GM12878 (cell line): ENCODE results near the gene ARHGAP26. TPM values are rescaled to one million over a fixed set of nuclear protein-coding genes. Genes with fewer than 3 reads are reported as not detected.
A peak's percentile ranks its signal among the peaks of the same experiment; 100 is the strongest.

Experiments used
- BCL11A ChIP-seq: IDR thresholded peaks from 2 replicates; pipeline ENCODE4 v1.6.1; 2011; ENCODE audit warnings: low read depth, low read length
- BHLHE40 ChIP-seq, 2 experiments: fragments of 450-650 bp in 1 of 2; IDR thresholded peaks; 2 replicates each; pipeline ENCODE4 v1.6.1; 2011 to 2017; ENCODE audit warnings: low read depth in 2 of 2, borderline replicate concordance in 1 of 2, improper control_type of control experiment in 1 of 2, low read length in 1 of 2, mild to moderate bottlenecking in 1 of 2
- CHD2 ChIP-seq: IDR thresholded peaks from 2 replicates; pipeline ENCODE4 v1.6.1; 2011; ENCODE audit warnings: low read depth, low read length, improper control_type of control experiment, borderline replicate concordance
- CREM ChIP-seq: IDR thresholded peaks from 2 replicates; pipeline ENCODE4 v1.6.1; 2014; ENCODE audit warnings: antibody characterized with exemption, low read depth
- EP300 ChIP-seq, 2 experiments: fragments of 150-350 bp in 1 of 2; IDR thresholded peaks; 2 replicates each; pipeline ENCODE4 v1.6.1; 2011 to 2012; ENCODE audit warnings: low read depth in 2 of 2, low read length in 2 of 2, borderline replicate concordance in 1 of 2, improper control_type of control experiment in 1 of 2, inconsistent platforms in 1 of 2; ENCODE audit not compliant: control insufficient read depth in 1 of 2
- ETV6 ChIP-seq, 2 experiments: fragments of 450-650 bp in 1 of 2; IDR thresholded peaks in 1 of 2; conservative IDR thresholded peaks in 1 of 2; 2 replicates each; pipeline ENCODE4 v1.6.1; 2014; ENCODE audit warnings: antibody characterized with exemption in 1 of 2, borderline replicate concordance in 1 of 2, low read depth in 1 of 2, mild to moderate bottlenecking in 1 of 2, moderate library complexity in 1 of 2
- EZH2 ChIP-seq: IDR thresholded peaks from 2 replicates; pipeline ENCODE4 v1.6.1; 2012; ENCODE audit warnings: low read depth, mild to moderate bottlenecking, control low read depth, inconsistent platforms, low read length, borderline replicate concordance; ENCODE audit not compliant: control insufficient read depth
- FOS ChIP-seq: IDR thresholded peaks from 3 replicates; pipeline ENCODE4 v1.6.1; 2011; ENCODE audit warnings: borderline replicate concordance; ENCODE audit not compliant: insufficient read length; ENCODE audit errors: extremely low read depth
- IKZF2 ChIP-seq, 2 experiments: fragments of 450-650 bp; IDR thresholded peaks; 2 replicates each; pipeline ENCODE4 v1.6.1; 2017; ENCODE audit warnings: mild to moderate bottlenecking in 2 of 2, moderate library complexity in 2 of 2
- PAX5 ChIP-seq: IDR thresholded peaks from 2 replicates; pipeline ENCODE4 v1.6.1; 2011; ENCODE audit warnings: low read depth, low read length, borderline replicate concordance
- PAX8 ChIP-seq: fragments of 450-650 bp; IDR thresholded peaks from 2 replicates; pipeline ENCODE4 v1.6.1; 2017; ENCODE audit warnings: mild to moderate bottlenecking, moderate library complexity
- POLR2AphosphoS5 ChIP-seq: IDR thresholded peaks from 2 replicates; pipeline ENCODE4 v1.6.1; 2011; ENCODE audit warnings: mild to moderate bottlenecking, low read length, inconsistent platforms
- RAD21 ChIP-seq: IDR thresholded peaks from 2 replicates; pipeline ENCODE4 v1.6.1; 2011; ENCODE audit warnings: mild to moderate bottlenecking, low read depth, low read length, moderate library complexity; ENCODE audit not compliant: insufficient read depth
- RBBP5 ChIP-seq: fragments of 200-600 bp; sonication (generic); conservative IDR thresholded peaks from 2 replicates; pipeline ENCODE4 v1.6.1; 2016
- RCOR1 ChIP-seq: conservative IDR thresholded peaks from 2 replicates; pipeline ENCODE4 v1.6.1; 2012; ENCODE audit warnings: low read depth, low read length, improper control_type of control experiment
- RELB ChIP-seq: fragments of 450-650 bp; IDR thresholded peaks from 2 replicates; pipeline ENCODE4 v1.6.1; 2017; ENCODE audit warnings: low read depth, mild to moderate bottlenecking, moderate library complexity
- RFX5 ChIP-seq: IDR thresholded peaks from 2 replicates; pipeline ENCODE4 v1.6.1; 2011; ENCODE audit warnings: low read depth, low read length, improper control_type of control experiment
- RUNX3 ChIP-seq: IDR thresholded peaks from 2 replicates; pipeline ENCODE4 v1.6.1; 2012; ENCODE audit warnings: low read length, inconsistent platforms
- SMAD5 ChIP-seq: IDR thresholded peaks from 2 replicates; pipeline ENCODE4 v1.6.1; 2016; ENCODE audit warnings: antibody characterized with exemption, low read depth
- SMARCA5 ChIP-seq: fragments of 450-650 bp; IDR thresholded peaks from 2 replicates; pipeline ENCODE4 v1.6.1; 2017; ENCODE audit warnings: mild to moderate bottlenecking
- SUPT20H ChIP-seq: IDR thresholded peaks from 2 replicates; pipeline ENCODE4 v1.6.1; 2011; ENCODE audit warnings: low read depth, mild to moderate bottlenecking, low read length, moderate library complexity, borderline replicate concordance; ENCODE audit not compliant: control insufficient read depth
- polyA plus RNA-seq, 11 experiments: library from polyadenylated mRNA; depleted of rRNA in 4 of 11; unstranded in 6 of 11; stranded (reverse) in 5 of 11; fragments of >200 nt; fragmentation: Nextera tagmentation in 4 of 11; fragmentation: Illumina TruSeq in 1 of 11; extraction: Ambion mirVana in 4 of 11; extraction: Trizol in 1 of 11; gene quantifications; 1 replicate in 1 of 11; 2 replicates in 10 of 11; pipeline versions ENCODE4 v1.2.1 to v1.2.3, GENCODE V29; 2011 to 2016; ENCODE audit warnings: inconsistent platforms in 2 of 11, missing spikeins in 2 of 11, low read depth in 1 of 11
- total RNA-seq, 4 experiments: library from RNA; depleted of rRNA in 3 of 4; stranded (reverse); fragments of >200 nt in 3 of 4; fragmentation: Illumina TruSeq in 1 of 4; extraction: Trizol in 1 of 4; gene quantifications; 2 replicates each; pipeline versions ENCODE4 v1.2.1 to v1.2.3, GENCODE V29; 2013 to 2021
- TF ChIP-seq, protein P1 (sequence below): fragments of 450-650 bp; IDR thresholded peaks from 2 replicates; pipeline ENCODE4 v1.6.1; 2016; ENCODE audit warnings: mild to moderate bottlenecking
- TF ChIP-seq, protein P2 (sequence below): fragments of 450-650 bp; IDR thresholded peaks from 2 replicates; pipeline ENCODE4 v1.6.1; 2017; ENCODE audit warnings: mild to moderate bottlenecking, low read depth, inconsistent platforms; ENCODE audit not compliant: poor library complexity, severe bottlenecking
- TF ChIP-seq, protein P3 (sequence below): IDR thresholded peaks from 2 replicates; pipeline ENCODE4 v1.6.1; 2012; ENCODE audit warnings: low read length, inconsistent platforms

ARHGAP26 gene
- total and polyA plus RNA-seq, 10 of the 15 experiments (the other 5 are each of a cell fraction or from before 2014, with no cell fraction given), result 9.4 to 41.5 (median 19.3) TPM

DNA sequence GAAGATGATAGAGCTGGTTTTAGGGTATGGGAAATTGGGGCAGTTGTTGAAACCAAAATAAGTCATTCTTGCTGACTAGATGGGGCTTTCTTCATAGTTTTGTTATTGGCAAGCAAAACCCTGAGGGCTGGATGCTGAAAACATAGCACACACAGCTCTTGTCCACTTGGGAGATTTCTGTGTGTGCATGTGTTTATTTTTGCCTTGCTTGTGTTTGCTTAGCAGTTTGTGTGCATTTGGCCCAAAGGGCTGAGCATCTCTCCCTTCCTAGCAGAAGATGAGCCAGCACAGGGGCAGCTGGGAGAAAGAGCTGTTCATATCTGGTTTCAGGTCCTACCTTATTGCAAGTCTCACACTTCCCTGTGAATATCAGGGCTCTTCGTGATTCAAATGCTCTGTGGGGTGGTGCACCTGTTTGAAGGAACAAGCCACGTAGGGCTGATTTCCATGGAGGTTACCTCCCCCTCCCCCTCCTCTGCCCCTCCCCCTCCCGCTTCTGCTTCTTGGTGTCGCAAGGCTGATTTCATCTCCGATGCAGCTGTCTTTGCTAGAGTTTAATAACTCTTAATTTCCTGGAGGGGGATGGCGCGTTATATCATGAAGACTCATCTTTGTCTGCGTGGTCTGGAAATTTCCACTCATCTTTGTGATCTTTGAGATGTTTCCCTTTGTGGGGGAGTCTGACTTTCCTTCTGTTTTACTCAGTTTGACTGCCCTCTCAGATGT is 296.5 kb downstream of the ARHGAP26 start (continued):
- no peak; the same call in 1 of the 2 replicates for TF ChIP-seq BCL11A
- TF ChIP-seq, protein P1, sequence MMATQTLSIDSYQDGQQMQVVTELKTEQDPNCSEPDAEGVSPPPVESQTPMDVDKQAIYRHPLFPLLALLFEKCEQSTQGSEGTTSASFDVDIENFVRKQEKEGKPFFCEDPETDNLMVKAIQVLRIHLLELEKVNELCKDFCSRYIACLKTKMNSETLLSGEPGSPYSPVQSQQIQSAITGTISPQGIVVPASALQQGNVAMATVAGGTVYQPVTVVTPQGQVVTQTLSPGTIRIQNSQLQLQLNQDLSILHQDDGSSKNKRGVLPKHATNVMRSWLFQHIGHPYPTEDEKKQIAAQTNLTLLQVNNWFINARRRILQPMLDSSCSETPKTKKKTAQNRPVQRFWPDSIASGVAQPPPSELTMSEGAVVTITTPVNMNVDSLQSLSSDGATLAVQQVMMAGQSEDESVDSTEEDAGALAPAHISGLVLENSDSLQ, result no peak
- no peak for TF ChIP-seq SUPT20H
- TF ChIP-seq, protein P2, sequence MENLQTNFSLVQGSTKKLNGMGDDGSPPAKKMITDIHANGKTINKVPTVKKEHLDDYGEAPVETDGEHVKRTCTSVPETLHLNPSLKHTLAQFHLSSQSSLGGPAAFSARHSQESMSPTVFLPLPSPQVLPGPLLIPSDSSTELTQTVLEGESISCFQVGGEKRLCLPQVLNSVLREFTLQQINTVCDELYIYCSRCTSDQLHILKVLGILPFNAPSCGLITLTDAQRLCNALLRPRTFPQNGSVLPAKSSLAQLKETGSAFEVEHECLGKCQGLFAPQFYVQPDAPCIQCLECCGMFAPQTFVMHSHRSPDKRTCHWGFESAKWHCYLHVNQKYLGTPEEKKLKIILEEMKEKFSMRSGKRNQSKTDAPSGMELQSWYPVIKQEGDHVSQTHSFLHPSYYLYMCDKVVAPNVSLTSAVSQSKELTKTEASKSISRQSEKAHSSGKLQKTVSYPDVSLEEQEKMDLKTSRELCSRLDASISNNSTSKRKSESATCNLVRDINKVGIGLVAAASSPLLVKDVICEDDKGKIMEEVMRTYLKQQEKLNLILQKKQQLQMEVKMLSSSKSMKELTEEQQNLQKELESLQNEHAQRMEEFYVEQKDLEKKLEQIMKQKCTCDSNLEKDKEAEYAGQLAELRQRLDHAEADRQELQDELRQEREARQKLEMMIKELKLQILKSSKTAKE, result no peak
- peak in 1 of 2 experiments; percentile 43; a peak in 3 of 4 replicates for TF ChIP-seq IKZF2 (IDR thresholded peaks at IDR 0.05)
- peak; percentile 59; the same call in 1 of the 2 replicates for TF ChIP-seq RUNX3
- no peak for TF ChIP-seq FOS
- TF ChIP-seq POLR2AphosphoS5, result peak; percentile 46; the same call in 1 of the 2 replicates
- peak; percentile 22; the same call in 1 of the 2 replicates for TF ChIP-seq PAX5
- peak; percentile 52 for TF ChIP-seq CREM
- TF ChIP-seq CHD2, result no peak; the same call in 1 of the 2 replicates
- peak in 1 of 2 experiments; percentile 58; a peak in 1 of 4 replicates for TF ChIP-seq ETV6 (conservative IDR thresholded peaks at IDR 0.05 in 1 of 2, IDR thresholded peaks at IDR 0.05 in 1 of 2; ENCODE audit: borderline replicate concordance in 1 of 2, low read depth in 1 of 2)
- no peak for TF ChIP-seq RCOR1
- TF ChIP-seq PAX8, result no peak
- TF ChIP-seq EP300 (IDR thresholded peaks at IDR 0.05; ENCODE audit: borderline replicate concordance in 1 of 2, control insufficient read depth in 1 of 2, low read depth in 2 of 2, low read length in 2 of 2), result no peak
- no peak for TF ChIP-seq EZH2
- TF ChIP-seq RAD21, result peak; percentile 9; the same call in 1 of the 2 replicates
- no peak for TF ChIP-seq RFX5
- TF ChIP-seq SMARCA5, result no peak
- TF ChIP-seq, protein P3, sequence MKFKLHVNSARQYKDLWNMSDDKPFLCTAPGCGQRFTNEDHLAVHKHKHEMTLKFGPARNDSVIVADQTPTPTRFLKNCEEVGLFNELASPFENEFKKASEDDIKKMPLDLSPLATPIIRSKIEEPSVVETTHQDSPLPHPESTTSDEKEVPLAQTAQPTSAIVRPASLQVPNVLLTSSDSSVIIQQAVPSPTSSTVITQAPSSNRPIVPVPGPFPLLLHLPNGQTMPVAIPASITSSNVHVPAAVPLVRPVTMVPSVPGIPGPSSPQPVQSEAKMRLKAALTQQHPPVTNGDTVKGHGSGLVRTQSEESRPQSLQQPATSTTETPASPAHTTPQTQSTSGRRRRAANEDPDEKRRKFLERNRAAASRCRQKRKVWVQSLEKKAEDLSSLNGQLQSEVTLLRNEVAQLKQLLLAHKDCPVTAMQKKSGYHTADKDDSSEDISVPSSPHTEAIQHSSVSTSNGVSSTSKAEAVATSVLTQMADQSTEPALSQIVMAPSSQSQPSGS, result peak; percentile 79
- no peak for TF ChIP-seq RBBP5
- TF ChIP-seq BHLHE40 (IDR thresholded peaks at IDR 0.05; ENCODE audit: borderline replicate concordance in 1 of 2, low read depth in 2 of 2, low read length in 1 of 2), result no peak
- TF ChIP-seq SMAD5, result no peak
- TF ChIP-seq RELB, result 0 out of 2 replicates have a peak, but pooled peaks have one; percentile 28
